Breast epithelium (tissue), 4 donors: ENCODE measurements around the gene HAPLN3. TPM values are rescaled to one million over a fixed set of nuclear protein-coding genes. Genes with fewer than 3 reads are reported as not detected.

Experiments
- DNase-seq, 2 donors: peaks; one replicate each; pipeline ENCODE4 v3.0.0-alpha.2; 2019; ENCODE audit warnings: low spot score in 2 of 2
- H3K27ac ChIP-seq, 2 donors: fragments of 200-600 bp; sonication (generic) in 1 of 2; one replicate each; pipeline ENCODE4 v1.5.1; 2016 to 2019; ENCODE audit warnings: mild to moderate bottlenecking in 1 of 2
- H3K27me3 ChIP-seq, 2 donors: fragments of 200-600 bp; sonication (generic) in 1 of 2; one replicate each; pipeline versions ENCODE4 v1.5.1 to v1.6.0; 2017 to 2019; ENCODE audit warnings: control low read depth in 1 of 2, mild to moderate bottlenecking in 1 of 2
- H3K36me3 ChIP-seq: fragments of 200-600 bp; one replicate; pipeline ENCODE4 v1.5.1; 2019
- H3K4me1 ChIP-seq, 2 donors: fragments of 200-600 bp; sonication (generic); one replicate each; pipeline ENCODE4 v1.5.1; 2016 to 2019; ENCODE audit warnings: control low read depth in 1 of 2
- H3K4me3 ChIP-seq, 3 donors: fragments of 200-600 bp; sonication (generic); 1 replicate in 2 of 3; 2 replicates in 1 of 3; pipeline ENCODE4 v1.5.1; 2016 to 2019; ENCODE audit warnings: mild to moderate bottlenecking in 3 of 3, moderate library complexity in 2 of 3
- H3K9me3 ChIP-seq, 2 donors: fragments of 200-600 bp; sonication (generic) in 1 of 2; one replicate each; pipeline ENCODE4 v1.5.1; 2016 to 2019; ENCODE audit warnings: control low read depth in 1 of 2
- CTCF ChIP-seq, 3 donors: fragments of 450-650 bp; IDR thresholded peaks; one replicate each; pipeline ENCODE4 v1.5.1; 2016 to 2017; ENCODE audit warnings: antibody characterized with exemption in 3 of 3, mild to moderate bottlenecking in 3 of 3, moderate library complexity in 3 of 3
- POLR2A ChIP-seq: fragments of 450-650 bp; IDR thresholded peaks from one replicate; pipeline ENCODE4 v1.6.1; 2016; ENCODE audit warnings: antibody characterized with exemption, mild to moderate bottlenecking, moderate library complexity
- POLR2AphosphoS5 ChIP-seq, 3 donors: sonication (generic); formaldehyde crosslinking; IDR thresholded peaks; one replicate each; pipeline ENCODE4 v1.6.1; 2017; ENCODE audit warnings: antibody characterized with exemption in 3 of 3
- intact Hi-C: fragments of 100-400 bp; cut with DNase I; formaldehyde crosslinking; loops from one replicate; pipeline ENCODE4 v1.15.1; 2023; ENCODE audit warnings: low total_unique reads
- total RNA-seq, 3 donors: library from RNA; depleted of rRNA; stranded (reverse); fragments of >200 nt; gene quantifications; one replicate each; pipeline ENCODE4 v1.1.0, GENCODE V29; 2016

Gene HAPLN3
- total RNA-seq, 3 donors from 2014 or later, result 3.4 to 24.6 (median 11.1) TPM

- DNase-seq, result no peak
- intact Hi-C loops, result no loop called here
- Histone ChIP-seq H3K9me3 (no peaks in the 10 kb centered on the region), H3K4me3 (no peak overlapping the region), H3K27ac (no peak overlapping the region), H3K27me3 (no peaks in the 10 kb centered on the region), H3K4me1 (no peaks in the 10 kb centered on the region), H3K36me3 (no peaks in the 10 kb centered on the region)
- no peak for TF ChIP-seq POLR2AphosphoS5 (IDR thresholded peaks at IDR 0.05)
- no peak for TF ChIP-seq POLR2A
- no peak for TF ChIP-seq CTCF (IDR thresholded peaks at IDR 0.05)
Observed at GRCh38 chr15:88874684-88875083, 20.7 kb downstream of the HAPLN3 start.

- H3K4me1 ChIP-seq, result no peaks in the 10 kb centered on the region
- no peaks in the 10 kb centered on the region for H3K27me3 ChIP-seq
- DNase-seq, result no peak
- no peaks in the 10 kb centered on the region for H3K36me3 ChIP-seq
- intact Hi-C loops, result no loop called here
- no peak overlapping the region for H3K4me3 ChIP-seq
- TF ChIP-seq POLR2A (no peak), CTCF (IDR thresholded peaks at IDR 0.05) (no peak), POLR2AphosphoS5 (IDR thresholded peaks at IDR 0.05) (no peak)
- no peak overlapping the region for H3K27ac ChIP-seq
- H3K9me3 ChIP-seq, result no peaks in the 10 kb centered on the region
Observed at GRCh38 chr15:88874275-88874674, 21.1 kb downstream of the HAPLN3 start.

GRCh38 chr15:88873786-88874185 is 21.6 kb downstream of the HAPLN3 start:
- no peaks in the 10 kb centered on the region for H3K4me1 ChIP-seq
- H3K4me3 ChIP-seq, result no peak overlapping the region
- H3K36me3 ChIP-seq, result no peaks in the 10 kb centered on the region
- no peak overlapping the region for H3K27ac ChIP-seq
- H3K27me3 ChIP-seq, result no peaks in the 10 kb centered on the region
- intact Hi-C loops, result no loop called here
- TF ChIP-seq POLR2A (no peak), CTCF (IDR thresholded peaks at IDR 0.05) (no peak), POLR2AphosphoS5 (IDR thresholded peaks at IDR 0.05) (no peak)
- no peaks in the 10 kb centered on the region for H3K9me3 ChIP-seq
- no peak for DNase-seq

GRCh38 chr15:88872706-88873105 is 22.6 kb downstream of the HAPLN3 start:
- intact Hi-C loops, result no loop called here
- TF ChIP-seq POLR2AphosphoS5 (IDR thresholded peaks at IDR 0.05) (no peak), POLR2A (no peak), CTCF (IDR thresholded peaks at IDR 0.05) (no peak)

GRCh38 chr15:88872106-88872505 is 23.2 kb downstream of the HAPLN3 start:
- H3K27ac ChIP-seq, result no peak overlapping the region
- TF ChIP-seq CTCF (IDR thresholded peaks at IDR 0.05), result no peak
- no peak for TF ChIP-seq POLR2AphosphoS5 (IDR thresholded peaks at IDR 0.05)
- TF ChIP-seq POLR2A, result no peak
- H3K4me3 ChIP-seq, result no peak overlapping the region
- H3K9me3 ChIP-seq, result no peaks in the 10 kb centered on the region
- intact Hi-C loops, result no loop called here
- no peak for DNase-seq
- no peaks in the 10 kb centered on the region for H3K27me3 ChIP-seq
- no peaks in the 10 kb centered on the region for H3K36me3 ChIP-seq
- no peaks in the 10 kb centered on the region for H3K4me1 ChIP-seq

More at GRCh38 chr15:88872706-88873105, 22.6 kb downstream of the HAPLN3 start:
- Histone ChIP-seq H3K4me1 (no peaks in the 10 kb centered on the region), H3K27me3 (no peaks in the 10 kb centered on the region), H3K27ac (no peak overlapping the region), H3K36me3 (no peaks in the 10 kb centered on the region), H3K4me3 (no peak overlapping the region), H3K9me3 (no peaks in the 10 kb centered on the region)
- no peak for DNase-seq
